ENCODE results near the gene FGD2.
A peak's percentile ranks its signal among the peaks of the same experiment; 100 is the strongest.

GRCh38 chr6:37050045-37050853 is 44.8 kb downstream of the FGD2 start:
- TF ChIP-seq, protein P1, sequence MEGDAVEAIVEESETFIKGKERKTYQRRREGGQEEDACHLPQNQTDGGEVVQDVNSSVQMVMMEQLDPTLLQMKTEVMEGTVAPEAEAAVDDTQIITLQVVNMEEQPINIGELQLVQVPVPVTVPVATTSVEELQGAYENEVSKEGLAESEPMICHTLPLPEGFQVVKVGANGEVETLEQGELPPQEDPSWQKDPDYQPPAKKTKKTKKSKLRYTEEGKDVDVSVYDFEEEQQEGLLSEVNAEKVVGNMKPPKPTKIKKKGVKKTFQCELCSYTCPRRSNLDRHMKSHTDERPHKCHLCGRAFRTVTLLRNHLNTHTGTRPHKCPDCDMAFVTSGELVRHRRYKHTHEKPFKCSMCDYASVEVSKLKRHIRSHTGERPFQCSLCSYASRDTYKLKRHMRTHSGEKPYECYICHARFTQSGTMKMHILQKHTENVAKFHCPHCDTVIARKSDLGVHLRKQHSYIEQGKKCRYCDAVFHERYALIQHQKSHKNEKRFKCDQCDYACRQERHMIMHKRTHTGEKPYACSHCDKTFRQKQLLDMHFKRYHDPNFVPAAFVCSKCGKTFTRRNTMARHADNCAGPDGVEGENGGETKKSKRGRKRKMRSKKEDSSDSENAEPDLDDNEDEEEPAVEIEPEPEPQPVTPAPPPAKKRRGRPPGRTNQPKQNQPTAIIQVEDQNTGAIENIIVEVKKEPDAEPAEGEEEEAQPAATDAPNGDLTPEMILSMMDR (IDR thresholded peaks at IDR 0.05; ENCODE audit: insufficient read depth, low read length), result no peak
- TF ChIP-seq REST (IDR thresholded peaks at IDR 0.05; ENCODE audit: insufficient replicate concordance, low read depth) (no peak), POLR2AphosphoS5 (IDR thresholded peaks at IDR 0.05; ENCODE audit: low read depth) (no peak), GABPA (IDR thresholded peaks at IDR 0.05; ENCODE audit: low read depth) (no peak), SPI1 (IDR thresholded peaks at IDR 0.05; ENCODE audit: borderline replicate concordance, low read depth) (peak; percentile 98)
